DND-41 (cell line): ENCODE measurements around the gene BZW2.

ENCODE experiments used
- ATAC-seq: fragments of 200-7000 bp; cut with Tn5 transposase; 3 replicates; pipeline ENCODE4 v1.9.1; 2021; ENCODE audit warnings: low read depth; ENCODE audit not compliant: insufficient read depth
- DNase-seq: peaks from one replicate; pipeline ENCODE4 v3.0.0-alpha.2; 2020
- H2AFZ ChIP-seq: 2 replicates; pipeline ENCODE4 v1.6.0; 2012; ENCODE audit warnings: low read depth, low read length
- H3K27ac ChIP-seq: 2 replicates; pipeline ENCODE4 v1.5.1; 2012; ENCODE audit warnings: low read length, inconsistent platforms
- H3K27me3 ChIP-seq: fragments of 200-600 bp; sonication (generic); 2 replicates; pipeline ENCODE4 v1.6.0; 2012; ENCODE audit warnings: low read length, mild to moderate bottlenecking, inconsistent platforms; ENCODE audit not compliant: insufficient read depth, poor library complexity
- H3K36me3 ChIP-seq: 2 replicates; pipeline ENCODE4 v1.5.1; 2012; ENCODE audit warnings: low read length, inconsistent platforms; ENCODE audit not compliant: insufficient read depth
- H3K4me1 ChIP-seq: 2 replicates; pipeline ENCODE4 v1.5.1; 2012; ENCODE audit warnings: mild to moderate bottlenecking, low read length; ENCODE audit not compliant: insufficient read depth
- H3K4me2 ChIP-seq: 2 replicates; pipeline ENCODE4 v1.6.0; 2012; ENCODE audit warnings: mild to moderate bottlenecking, moderate library complexity, low read length, inconsistent platforms; ENCODE audit not compliant: insufficient read depth
- H3K4me3 ChIP-seq, 2 experiments: fragments of 200-600 bp in 1 of 2; shearing (Covaris generic) in 1 of 2; 2 replicates each; pipeline ENCODE4 v1.5.1; 2012 to 2016; ENCODE audit warnings: inconsistent platforms in 2 of 2, low read length in 2 of 2, mild to moderate bottlenecking in 2 of 2, low read depth in 1 of 2, moderate library complexity in 1 of 2
- H3K79me2 ChIP-seq: 2 replicates; pipeline ENCODE4 v1.6.0; 2012; ENCODE audit warnings: low read length, inconsistent platforms; ENCODE audit not compliant: insufficient read depth
- H3K9ac ChIP-seq: 2 replicates; pipeline ENCODE4 v1.6.0; 2012; ENCODE audit warnings: low read depth, mild to moderate bottlenecking, inconsistent platforms, low read length, moderate library complexity
- H3K9me3 ChIP-seq: 2 replicates; pipeline ENCODE4 v1.5.1; 2012; ENCODE audit warnings: low read length, moderate library complexity, mild to moderate bottlenecking, inconsistent platforms; ENCODE audit not compliant: insufficient read depth, severe bottlenecking
- H4K20me1 ChIP-seq: 2 replicates; pipeline ENCODE4 v1.6.0; 2012; ENCODE audit warnings: low read length; ENCODE audit not compliant: insufficient read depth
- CTCF ChIP-seq: IDR thresholded peaks from 2 replicates; pipeline ENCODE4 v1.5.1; 2012; ENCODE audit warnings: borderline replicate concordance, low read length, moderate library complexity, mild to moderate bottlenecking; ENCODE audit not compliant: poor library complexity, severe bottlenecking; ENCODE audit errors: extremely low read depth
- EZH2 ChIP-seq: IDR thresholded peaks from 3 replicates; pipeline ENCODE4 v1.6.1; 2012; ENCODE audit warnings: borderline replicate concordance, low read depth, mild to moderate bottlenecking, moderate library complexity, low read length, inconsistent platforms; ENCODE audit not compliant: severe bottlenecking

BZW2 gene

GRCh38 chr7:16710651-16711050 lies 64.7 kb downstream of the BZW2 start:
- no peak for TF ChIP-seq EZH2
- TF ChIP-seq CTCF, result no peak
- H3K4me1 ChIP-seq, result no peaks in the 10 kb centered on the region
- no peak for DNase-seq
- H3K27ac ChIP-seq, result no peak overlapping the region
- no peak overlapping the region for H3K9ac ChIP-seq
- peaks cover 25% of the 10 kb centered on the region for H3K36me3 ChIP-seq
- H3K4me3 ChIP-seq, result no peak overlapping the region
- no peak overlapping the region for H3K4me2 ChIP-seq
- no peak for ATAC-seq
- no peaks in the 10 kb centered on the region for H3K79me2 ChIP-seq
- no peaks in the 10 kb centered on the region for H3K9me3 ChIP-seq
- no peaks in the 10 kb centered on the region for H4K20me1 ChIP-seq
- H2AFZ ChIP-seq, result no peak overlapping the region
- H3K27me3 ChIP-seq, result no peaks in the 10 kb centered on the region

- H3K27ac ChIP-seq, result no peak overlapping the region
- H3K9me3 ChIP-seq, result no peaks in the 10 kb centered on the region
- H3K9ac ChIP-seq, result no peak overlapping the region
- no peaks in the 10 kb centered on the region for H3K79me2 ChIP-seq
- DNase-seq, result no peak
- H3K36me3 ChIP-seq, result peaks cover 16% of the 10 kb centered on the region; the same call in 1 of the 2 replicates
- no peaks in the 10 kb centered on the region for H3K27me3 ChIP-seq
- H3K4me1 ChIP-seq, result no peaks in the 10 kb centered on the region
- H3K4me3 ChIP-seq, result no peak overlapping the region
- TF ChIP-seq EZH2 (no peak), CTCF (no peak)
- no peak overlapping the region for H3K4me2 ChIP-seq
- ATAC-seq, result no peak
- H4K20me1 ChIP-seq, result no peaks in the 10 kb centered on the region
- H2AFZ ChIP-seq, result no peak overlapping the region
Measured at GRCh38 chr7:16711730-16712129, 65.7 kb downstream of the BZW2 start.

- H3K27me3 ChIP-seq, result no peaks in the 10 kb centered on the region
- H3K36me3 ChIP-seq, result peaks cover 8% of the 10 kb centered on the region; the same call in 1 of the 2 replicates
- no peak for DNase-seq
- H3K4me3 ChIP-seq, result no peak overlapping the region
- H3K9me3 ChIP-seq, result no peaks in the 10 kb centered on the region
- no peak overlapping the region for H3K4me2 ChIP-seq
- no peaks in the 10 kb centered on the region for H4K20me1 ChIP-seq
- no peak overlapping the region for H3K27ac ChIP-seq
- H3K79me2 ChIP-seq, result no peaks in the 10 kb centered on the region
- H3K9ac ChIP-seq, result no peak overlapping the region
- no peak for ATAC-seq
- no peaks in the 10 kb centered on the region for H3K4me1 ChIP-seq
- TF ChIP-seq EZH2, result no peak
- H2AFZ ChIP-seq, result no peak overlapping the region
Measured at GRCh38 chr7:16712916-16713315, 66.9 kb downstream of the BZW2 start.

- no peak overlapping the region for H2AFZ ChIP-seq
- H3K36me3 ChIP-seq, result no peaks in the 10 kb centered on the region; the same call in 1 of the 2 replicates
- no peaks in the 10 kb centered on the region for H3K4me1 ChIP-seq
- no peaks in the 10 kb centered on the region for H3K27me3 ChIP-seq
- no peak overlapping the region for H3K4me2 ChIP-seq
- DNase-seq, result no peak
- H4K20me1 ChIP-seq, result no peaks in the 10 kb centered on the region
- no peak overlapping the region for H3K4me3 ChIP-seq
- H3K9ac ChIP-seq, result no peak overlapping the region
- no peak for ATAC-seq
- TF ChIP-seq EZH2 (no peak), CTCF (no peak)
- H3K27ac ChIP-seq, result no peak overlapping the region
- H3K79me2 ChIP-seq, result no peaks in the 10 kb centered on the region
- H3K9me3 ChIP-seq, result no peaks in the 10 kb centered on the region
Measured at GRCh38 chr7:16715928-16716327, 69.9 kb downstream of the BZW2 start.
